Measurements from ENCODE around the gene SLC11A1.

- no peak for TF ChIP-seq CTCF (IDR thresholded peaks at IDR 0.05)
- TF ChIP-seq EP300 (IDR thresholded peaks at IDR 0.05), result no peak
Observed at GRCh38 chr2:218392459-218392858, 10.4 kb downstream of the SLC11A1 start.

All from upper lobe of left lung (tissue), 4 donors.